ENCODE results near the gene SERPINB3. TPM values are rescaled to one million over a fixed set of nuclear protein-coding genes. Genes with fewer than 3 reads are reported as not detected.
A peak's percentile ranks its signal among the peaks of the same experiment; 100 is the strongest.

The SERPINB3 gene
- total and polyA plus RNA-seq, 12 donors: 0.14 TPM; not detected in 11

GRCh38 chr18:63686871-63687270, 25.2 kb upstream of the SERPINB3 start:
- no peak for TF ChIP-seq CTCF (IDR thresholded peaks at IDR 0.05)
- ATAC-seq (no peak), DNase-seq (no peak)
- Histone ChIP-seq H3K36me3 (no peaks in the 10 kb centered on the region), H3K4me1 (no peaks in the 10 kb centered on the region), H3K27ac (no peak overlapping the region), H3K9me3 (peaks cover 0 to 13% (median 0%) of the 10 kb centered on the region in 11 donors), H3K27me3 (no peaks in the 10 kb centered on the region), H3K4me3 (no peak overlapping the region)
- WGBS, 2 donors: 33 to 51% methylated on average over 2 of the region's 2 CpGs
- intact Hi-C loops (cut with DNase I): no loop called here

- Histone ChIP-seq H3K27me3 (no peaks in the 10 kb centered on the region), H3K4me1 (no peaks in the 10 kb centered on the region), H3K27ac (no peak overlapping the region), H3K36me3 (no peaks in the 10 kb centered on the region), H3K4me3 (no peak overlapping the region), H3K9me3 (no peaks in the 10 kb centered on the region)
- TF ChIP-seq CTCF (IDR thresholded peaks at IDR 0.05): no peak
- DNase-seq (no peak), ATAC-seq (no peak)
- intact Hi-C loops (cut with DNase I): no loop called here
- WGBS, 2 donors: 92 to 93% methylated on average over 3 of the region's 3 CpGs
Observed at GRCh38 chr18:63684718-63685117, 23.0 kb upstream of the SERPINB3 start.

DNA sequence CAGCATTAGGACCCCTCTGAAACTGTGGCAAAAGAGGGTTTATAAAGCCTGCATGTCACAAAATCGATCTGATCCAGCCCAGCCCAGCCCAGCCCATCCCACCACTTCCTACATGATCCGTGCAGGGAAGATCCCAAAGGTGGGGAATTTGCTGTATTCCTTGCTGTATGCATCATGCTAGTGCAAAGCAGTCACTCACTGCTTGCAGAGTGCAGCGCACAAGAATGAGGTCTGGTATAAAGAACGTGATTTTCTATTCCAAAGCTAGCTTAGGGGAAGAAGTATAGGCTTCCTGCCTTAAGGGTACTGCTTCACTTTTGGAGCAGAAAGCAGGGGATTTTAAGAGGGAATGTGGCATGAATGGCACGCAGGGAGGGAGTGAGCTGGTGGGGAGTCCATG, 22.2 kb upstream of the SERPINB3 start:
- TF ChIP-seq CTCF (IDR thresholded peaks at IDR 0.05): no peak
- intact Hi-C loops (cut with DNase I): no loop called here
- WGBS, 2 donors: 64 to 67% methylated on average over 5 of the region's 5 CpGs
- Histone ChIP-seq H3K27me3 (no peaks in the 10 kb centered on the region), H3K9me3 (no peaks in the 10 kb centered on the region), H3K27ac (no peak overlapping the region), H3K4me1 (no peaks in the 10 kb centered on the region), H3K36me3 (no peaks in the 10 kb centered on the region), H3K4me3 (no peak overlapping the region)
- ATAC-seq (no peak), DNase-seq (no peak)

- 32 to 37% methylated on average over 2 of the region's 2 CpGs for WGBS, 2 donors
- Histone ChIP-seq H3K36me3 (no peaks in the 10 kb centered on the region), H3K27me3 (no peaks in the 10 kb centered on the region), H3K4me1 (no peaks in the 10 kb centered on the region), H3K9me3 (no peaks in the 10 kb centered on the region), H3K27ac (no peak overlapping the region), H3K4me3 (no peak overlapping the region)
- ATAC-seq: peak in 3 of 8 donors; percentile 49 to 84 (median 69)
- no peak for TF ChIP-seq CTCF (IDR thresholded peaks at IDR 0.05)
- no peak for DNase-seq
- intact Hi-C loops (cut with DNase I): no loop called here
Observed at GRCh38 chr18:63683152-63683551, 21.5 kb upstream of the SERPINB3 start.
